AG10803 (cell line): ENCODE data around the gene ALG9.

ENCODE experiments used
- DNase-seq: peaks from one replicate; pipeline ENCODE4 v3.0.0; 2010; ENCODE audit warnings: low read depth
- H3K4me3 ChIP-seq: 2 replicates; pipeline ENCODE4 v1.5.1; 2011; ENCODE audit warnings: mild to moderate bottlenecking, low read length, control low read depth
- TF ChIP-seq, protein P1 (sequence below): conservative IDR thresholded peaks from 2 replicates; pipeline ENCODE4 v1.5.1; 2011; ENCODE audit warnings: mild to moderate bottlenecking, low read length, control low read depth, inconsistent platforms

The ALG9 gene

DNA sequence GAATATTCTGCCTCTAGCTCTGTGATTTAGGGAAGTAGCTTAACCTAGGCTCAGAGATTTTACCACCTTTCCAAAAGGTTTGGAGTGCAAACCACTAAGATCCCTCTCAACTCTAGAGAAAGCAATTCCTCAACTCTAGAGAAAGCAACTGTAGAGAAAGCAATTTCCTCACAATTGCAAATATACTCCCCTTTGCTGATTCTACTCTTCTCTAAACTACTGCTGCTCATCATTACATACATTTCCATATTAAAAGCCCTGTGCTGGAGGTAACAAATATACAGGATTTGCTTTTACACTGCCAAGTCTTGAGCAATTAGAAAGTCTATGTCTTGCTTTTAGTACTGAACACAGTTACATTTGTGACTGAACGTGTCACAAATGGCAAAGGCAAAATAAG, 48.2 kb downstream of the ALG9 start:
- no peak overlapping the region for H3K4me3 ChIP-seq
- no peak for DNase-seq

DNA sequence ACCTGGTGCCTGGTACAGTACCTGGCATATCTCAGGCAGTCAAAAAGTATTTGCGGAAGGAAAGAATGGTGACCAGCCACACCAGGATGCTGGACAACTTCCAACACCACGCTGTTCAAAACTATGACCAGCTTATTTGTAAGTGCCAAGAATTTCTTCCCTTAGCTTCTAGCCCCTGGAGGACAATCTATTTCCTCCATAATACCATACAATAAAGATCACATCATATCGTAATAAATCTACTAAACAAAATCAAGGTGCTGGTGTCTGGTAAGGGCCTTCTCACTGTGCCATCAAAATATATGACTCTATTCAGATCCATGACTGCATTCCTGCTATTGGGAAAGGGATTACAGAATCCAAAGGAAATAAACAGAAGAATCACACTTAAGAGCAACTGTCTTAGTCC, 51.5 kb downstream of the ALG9 start:
- TF ChIP-seq, protein P1, sequence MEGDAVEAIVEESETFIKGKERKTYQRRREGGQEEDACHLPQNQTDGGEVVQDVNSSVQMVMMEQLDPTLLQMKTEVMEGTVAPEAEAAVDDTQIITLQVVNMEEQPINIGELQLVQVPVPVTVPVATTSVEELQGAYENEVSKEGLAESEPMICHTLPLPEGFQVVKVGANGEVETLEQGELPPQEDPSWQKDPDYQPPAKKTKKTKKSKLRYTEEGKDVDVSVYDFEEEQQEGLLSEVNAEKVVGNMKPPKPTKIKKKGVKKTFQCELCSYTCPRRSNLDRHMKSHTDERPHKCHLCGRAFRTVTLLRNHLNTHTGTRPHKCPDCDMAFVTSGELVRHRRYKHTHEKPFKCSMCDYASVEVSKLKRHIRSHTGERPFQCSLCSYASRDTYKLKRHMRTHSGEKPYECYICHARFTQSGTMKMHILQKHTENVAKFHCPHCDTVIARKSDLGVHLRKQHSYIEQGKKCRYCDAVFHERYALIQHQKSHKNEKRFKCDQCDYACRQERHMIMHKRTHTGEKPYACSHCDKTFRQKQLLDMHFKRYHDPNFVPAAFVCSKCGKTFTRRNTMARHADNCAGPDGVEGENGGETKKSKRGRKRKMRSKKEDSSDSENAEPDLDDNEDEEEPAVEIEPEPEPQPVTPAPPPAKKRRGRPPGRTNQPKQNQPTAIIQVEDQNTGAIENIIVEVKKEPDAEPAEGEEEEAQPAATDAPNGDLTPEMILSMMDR = no peak
- no peak overlapping the region for H3K4me3 ChIP-seq
- DNase-seq = peak; percentile 83

More for the DNA sequence above, 48.2 kb downstream of the ALG9 start:
- TF ChIP-seq, protein P1 = no peak

DNA sequence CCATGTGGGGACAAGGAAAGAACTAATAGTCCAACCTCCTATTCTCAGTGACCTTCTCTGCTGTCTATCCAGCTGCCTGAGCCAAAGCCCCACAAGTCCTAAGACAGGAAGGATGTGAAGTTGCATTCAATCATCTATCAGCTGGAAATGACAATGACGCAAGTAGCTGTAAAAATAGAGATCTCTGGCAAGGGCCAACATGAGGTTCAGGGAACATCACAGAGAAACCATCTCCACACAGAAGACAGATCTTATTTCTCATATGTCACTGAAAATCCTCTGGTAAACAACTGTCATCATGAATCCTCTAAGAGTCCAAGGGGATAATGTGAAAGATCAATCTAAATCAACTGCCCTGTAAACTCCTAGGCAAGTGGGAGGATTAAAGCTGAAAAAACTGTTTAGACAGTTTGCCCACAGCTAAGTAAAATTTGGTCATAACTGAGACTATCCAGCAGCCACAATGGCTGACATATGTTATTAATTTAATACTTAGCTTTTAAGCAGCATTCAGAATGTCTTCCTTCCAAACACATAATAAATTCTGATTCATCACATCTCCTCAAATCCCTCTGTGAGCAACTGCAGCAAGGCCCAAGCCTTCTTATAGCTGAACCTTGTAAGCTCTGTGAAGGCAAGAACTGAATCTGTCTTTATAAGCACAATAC, 52.1 kb downstream of the ALG9 start:
- no peak overlapping the region for H3K4me3 ChIP-seq
- peak; percentile 94 for DNase-seq
- TF ChIP-seq, protein P1 = no peak

DNA sequence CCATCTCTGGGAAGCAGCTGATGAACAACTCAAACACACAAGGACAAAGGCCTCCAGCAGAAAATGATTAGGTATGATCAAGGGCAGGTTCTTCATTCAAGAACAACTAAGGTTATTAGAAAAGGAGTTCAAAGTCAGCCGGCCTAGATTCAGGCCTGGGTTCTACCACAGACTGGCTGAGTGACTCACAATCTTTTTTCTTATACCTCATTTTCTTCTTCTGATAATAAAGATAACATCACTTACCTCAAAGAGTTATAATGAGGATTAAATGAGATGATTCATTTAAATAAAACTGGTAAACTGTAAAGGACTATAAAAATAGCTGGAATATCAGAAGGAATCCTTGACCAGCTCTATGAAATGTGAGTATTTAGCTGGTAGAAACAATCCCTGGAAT, 55.9 kb downstream of the ALG9 start:
- H3K4me3 ChIP-seq = no peak overlapping the region
- no peak for DNase-seq
- TF ChIP-seq, protein P1 = no peak

DNA sequence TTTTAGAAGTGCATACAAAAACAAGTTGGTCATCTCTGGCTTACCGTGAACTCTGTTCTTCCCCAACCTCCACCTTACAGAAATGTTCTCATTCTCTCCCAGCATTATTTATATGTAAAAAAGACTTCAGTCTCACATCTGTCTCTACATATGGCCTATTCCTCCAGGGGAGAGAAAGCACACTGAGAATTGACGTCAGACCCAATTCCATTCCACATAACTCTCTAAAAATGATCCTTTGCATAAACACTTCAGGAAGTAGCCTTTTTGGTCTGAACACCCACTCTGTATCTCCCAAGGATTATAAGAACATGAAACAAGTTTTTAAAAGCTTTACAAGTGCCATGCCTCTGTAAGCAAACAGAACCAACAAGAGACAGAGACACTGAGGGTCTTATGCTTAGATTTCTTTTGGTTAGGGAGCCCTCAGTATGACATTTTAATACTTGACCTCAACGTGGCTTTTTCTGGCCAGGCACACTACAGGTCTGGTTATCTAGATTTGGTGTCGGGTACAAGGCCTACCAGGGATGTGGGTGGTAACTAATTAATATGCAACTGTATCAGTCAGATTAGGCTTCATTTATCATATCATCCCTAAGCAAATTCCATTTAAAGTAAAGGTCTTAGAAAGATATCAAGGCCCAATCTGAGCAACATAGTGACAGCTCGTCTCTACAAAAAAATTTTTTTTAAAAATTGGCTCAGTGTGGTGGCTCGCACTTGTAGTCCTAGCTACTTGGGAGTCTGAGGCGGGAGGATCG, 56.6 kb downstream of the ALG9 start:
- TF ChIP-seq, protein P1 = no peak
- DNase-seq = peak; percentile 60
- no peak overlapping the region for H3K4me3 ChIP-seq

DNA sequence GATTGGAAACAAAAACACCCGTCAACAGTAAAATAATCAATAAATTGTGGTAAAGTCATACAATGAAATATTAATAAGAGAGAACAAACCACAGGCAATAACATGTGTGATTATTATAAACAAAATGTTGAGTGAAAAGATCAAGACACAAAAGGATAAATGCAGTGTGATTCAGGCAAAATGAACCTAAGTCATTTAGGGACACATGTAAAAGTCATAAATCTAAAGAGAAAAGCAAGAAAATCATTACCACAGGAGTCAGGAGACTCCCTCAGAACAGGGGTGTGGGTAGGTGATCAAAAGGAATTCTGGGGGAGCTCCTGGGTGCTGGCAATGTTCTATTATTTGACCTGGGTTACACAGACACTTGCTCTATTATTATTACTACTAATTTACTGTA, 57.3 kb downstream of the ALG9 start:
- DNase-seq = no peak
- H3K4me3 ChIP-seq = no peak overlapping the region
- TF ChIP-seq, protein P1 = no peak

DNA sequence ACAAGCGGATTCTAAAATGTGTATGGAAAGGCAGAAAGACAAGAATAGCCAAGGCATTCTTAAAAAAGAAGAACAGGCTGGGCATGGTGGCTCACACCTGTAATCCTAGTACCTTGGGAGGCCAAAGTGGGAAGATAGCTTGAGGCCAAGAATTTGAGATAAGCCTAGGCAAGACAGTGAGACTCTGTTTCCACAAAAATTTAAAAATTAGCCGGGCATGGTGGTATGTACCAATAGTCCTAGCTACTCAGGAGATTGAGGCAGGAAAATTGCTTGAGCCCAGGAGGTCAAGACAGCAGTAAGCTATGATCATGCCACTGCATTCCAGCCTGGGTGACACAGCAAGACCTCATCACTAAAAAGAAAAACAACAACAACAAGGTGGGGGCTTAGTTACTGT, 59.2 kb downstream of the ALG9 start:
- TF ChIP-seq, protein P1 = no peak
- DNase-seq = no peak
- no peak overlapping the region for H3K4me3 ChIP-seq
